HG03025 (cell line): ENCODE data around the gene MIB2.

Source experiments
- ATAC-seq: cut with Tn5 transposase; IDR thresholded peaks from one replicate; pipeline ENCODE4 v1.9.1; 2021; ENCODE audit warnings: mild to moderate bottlenecking, moderate library complexity; ENCODE audit not compliant: unreplicated experiment, low FRiP score

Gene MIB2

GRCh38 chr1:1613509-1614082 lies 1.7 kb upstream of the MIB2 start:
- ATAC-seq = no peak

- ATAC-seq = no peak
Observed at GRCh38 chr1:1614204-1614953, 921 bp upstream of the MIB2 start.

GRCh38 chr1:1614954-1615255 lies 395 bp upstream of the MIB2 start:
- no peak for ATAC-seq

GRCh38 chr1:1616045-1616790 lies 918 bp downstream of the MIB2 start:
- ATAC-seq = peak; percentile 18

- ATAC-seq = no peak
Observed at GRCh38 chr1:1616838-1617237, 1.5 kb downstream of the MIB2 start.

- ATAC-seq = no peak
Observed at GRCh38 chr1:1617516-1617915, 2.2 kb downstream of the MIB2 start.

- no peak for ATAC-seq
Observed at GRCh38 chr1:1617925-1618324, 2.6 kb downstream of the MIB2 start.

GRCh38 chr1:1618396-1619068 lies 3.2 kb downstream of the MIB2 start:
- ATAC-seq = no peak

- no peak for ATAC-seq
Observed at GRCh38 chr1:1619917-1620361, 4.6 kb downstream of the MIB2 start.

GRCh38 chr1:1620433-1621139 lies 5.3 kb downstream of the MIB2 start:
- no peak for ATAC-seq

GRCh38 chr1:1621173-1622009 lies 6.1 kb downstream of the MIB2 start:
- ATAC-seq = no peak

GRCh38 chr1:1622010-1622787 lies 6.9 kb downstream of the MIB2 start:
- ATAC-seq = no peak

- no peak for ATAC-seq
Observed at GRCh38 chr1:1622788-1623094, 7.4 kb downstream of the MIB2 start.

GRCh38 chr1:1623181-1623630 lies 7.9 kb downstream of the MIB2 start:
- no peak for ATAC-seq

GRCh38 chr1:1623631-1624442 lies 8.5 kb downstream of the MIB2 start:
- no peak for ATAC-seq

- no peak for ATAC-seq
Observed at GRCh38 chr1:1624443-1625403, 9.4 kb downstream of the MIB2 start.

- ATAC-seq = no peak
Observed at GRCh38 chr1:1625404-1625775, 10.1 kb downstream of the MIB2 start.
